ENCODE results near the gene MED13L. TPM values are rescaled to one million over a fixed set of nuclear protein-coding genes. Genes with fewer than 3 reads are reported as not detected.
A peak's percentile ranks its signal among the peaks of the same experiment; 100 is the strongest.

MED13L gene
- total RNA-seq, 2 experiments from 2014 or later: 203 to 208 TPM

DNA sequence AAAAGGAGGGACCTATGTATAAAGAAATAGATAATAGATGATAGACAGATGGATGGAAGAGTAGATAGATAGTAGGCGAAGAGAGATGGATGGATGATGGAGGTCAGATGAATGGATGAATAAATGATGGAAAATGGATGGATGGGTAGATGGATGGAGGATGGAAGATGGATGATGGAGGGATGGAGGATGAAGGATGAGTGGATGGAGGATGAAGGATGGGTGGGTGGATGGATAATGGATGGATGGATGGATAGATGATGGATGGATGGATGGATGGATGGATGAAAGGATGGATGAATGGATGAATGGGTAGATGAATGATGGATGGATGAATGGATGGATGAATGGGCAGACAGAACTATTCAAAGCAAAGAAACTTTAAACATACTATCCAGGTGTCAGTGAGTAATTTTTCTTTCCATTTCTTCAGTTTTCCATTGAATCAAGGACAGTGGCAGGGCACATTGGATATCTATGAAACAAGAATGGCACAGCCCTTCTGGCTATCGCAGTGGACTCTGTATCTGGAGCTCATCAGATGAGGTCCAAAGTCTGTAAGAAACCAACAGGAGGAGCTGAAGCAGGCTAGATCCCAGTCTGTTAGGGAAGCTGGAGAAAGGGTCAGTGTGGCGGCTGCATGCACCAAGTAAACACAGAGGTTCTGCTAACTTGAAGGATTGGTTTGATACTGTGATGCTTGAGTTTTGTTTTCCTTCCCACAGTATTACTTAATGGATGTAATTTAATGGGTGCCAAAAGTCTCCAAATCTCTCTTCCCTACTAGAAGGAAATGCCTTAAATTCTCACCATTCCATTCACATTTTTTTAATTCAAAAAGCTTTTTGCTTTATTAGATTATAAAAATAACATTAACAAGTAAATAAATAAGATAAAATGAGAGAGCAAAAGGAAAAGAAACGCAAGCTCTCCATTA, 18.1 kb upstream of the MED13L start:
- CTCF ChIA-PET: no interaction called here

DNA sequence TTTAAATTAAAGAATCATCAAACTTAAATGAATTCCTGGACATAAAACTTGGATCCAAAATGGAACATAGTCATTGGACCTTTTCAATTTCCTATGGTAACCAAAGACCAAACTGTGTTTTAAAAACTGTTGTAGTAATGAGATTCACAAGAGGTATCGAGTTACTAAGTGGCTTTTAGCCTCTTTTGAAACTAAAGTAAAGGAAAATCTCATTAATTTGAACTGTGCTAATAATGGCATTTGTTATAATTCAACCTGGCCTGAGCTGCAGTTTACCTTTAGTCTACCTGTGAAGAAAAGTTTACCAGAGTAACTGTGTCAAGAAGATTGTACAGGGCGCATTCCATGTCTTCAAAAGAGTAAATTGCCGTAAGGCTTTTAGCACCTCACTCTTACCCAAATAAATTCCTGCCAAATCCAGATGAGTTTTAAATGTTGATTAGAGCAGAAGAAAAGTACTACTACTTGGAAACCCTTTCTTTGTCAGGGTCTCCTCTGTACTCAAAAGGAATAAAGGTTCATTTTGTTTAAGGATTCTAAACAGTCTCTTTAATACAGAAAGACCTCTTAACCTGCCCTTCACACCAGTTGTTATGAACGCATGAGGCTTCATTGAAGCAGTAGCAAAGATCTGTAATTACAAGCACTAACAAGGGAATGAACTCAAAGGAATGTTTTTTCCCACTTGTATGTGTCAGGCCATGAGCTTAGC, 17.1 kb upstream of the MED13L start:
- TF ChIP-seq, protein P1, sequence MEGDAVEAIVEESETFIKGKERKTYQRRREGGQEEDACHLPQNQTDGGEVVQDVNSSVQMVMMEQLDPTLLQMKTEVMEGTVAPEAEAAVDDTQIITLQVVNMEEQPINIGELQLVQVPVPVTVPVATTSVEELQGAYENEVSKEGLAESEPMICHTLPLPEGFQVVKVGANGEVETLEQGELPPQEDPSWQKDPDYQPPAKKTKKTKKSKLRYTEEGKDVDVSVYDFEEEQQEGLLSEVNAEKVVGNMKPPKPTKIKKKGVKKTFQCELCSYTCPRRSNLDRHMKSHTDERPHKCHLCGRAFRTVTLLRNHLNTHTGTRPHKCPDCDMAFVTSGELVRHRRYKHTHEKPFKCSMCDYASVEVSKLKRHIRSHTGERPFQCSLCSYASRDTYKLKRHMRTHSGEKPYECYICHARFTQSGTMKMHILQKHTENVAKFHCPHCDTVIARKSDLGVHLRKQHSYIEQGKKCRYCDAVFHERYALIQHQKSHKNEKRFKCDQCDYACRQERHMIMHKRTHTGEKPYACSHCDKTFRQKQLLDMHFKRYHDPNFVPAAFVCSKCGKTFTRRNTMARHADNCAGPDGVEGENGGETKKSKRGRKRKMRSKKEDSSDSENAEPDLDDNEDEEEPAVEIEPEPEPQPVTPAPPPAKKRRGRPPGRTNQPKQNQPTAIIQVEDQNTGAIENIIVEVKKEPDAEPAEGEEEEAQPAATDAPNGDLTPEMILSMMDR (IDR thresholded peaks at IDR 0.05): no peak
- Mint-ChIP-seq H3K36me3 (ENCODE audit: low read depth) (no peaks in the 10 kb centered on the region), H3K9me3 (no peaks in the 10 kb centered on the region), H3K27me3 (no peaks in the 10 kb centered on the region), H3K27ac (no peak overlapping the region), H3K4me3 (no peak overlapping the region), H3K4me1 (ENCODE audit: low read depth) (peaks cover 9% of the 10 kb centered on the region)
- DNase-seq (no peak), ATAC-seq (ENCODE audit: poor library complexity) (no peak)
- H3K4me1 ChIP-seq (ENCODE audit: insufficient read depth, low read length): no peaks in the 10 kb centered on the region
- H3K27me3 ChIP-seq (ENCODE audit: control insufficient read depth in 1 of 2, insufficient read depth in 2 of 2, low read length in 2 of 2): no peaks in the 10 kb centered on the region
- no peak overlapping the region for H3K4me3 ChIP-seq (ENCODE audit: low read length)
- H3K36me3 ChIP-seq (ENCODE audit: insufficient read depth, low read length): no peaks in the 10 kb centered on the region
- ChIA-PET CTCF (no interaction called here), POLR2A (interaction anchor here (0.6 kb wide), 1 partner anchor 16 kb away, joined by 3 read pairs; no protein-coding TSS in a partner anchor)
- no peaks in the 10 kb centered on the region for H3K9me3 ChIP-seq (ENCODE audit: control insufficient read depth in 1 of 2, insufficient read depth in 1 of 2, low read length in 2 of 2)
- intact Hi-C loops (cut with DNase I, micrococcal nuclease): no loop called here
- no peak overlapping the region for H3K27ac ChIP-seq (ENCODE audit: low read depth in 1 of 2, low read length in 2 of 2)

More for the DNA sequence above, 18.1 kb upstream of the MED13L start:
- intact Hi-C loops (cut with DNase I, micrococcal nuclease): no loop called here
- TF ChIP-seq, protein P1 (IDR thresholded peaks at IDR 0.05): peak; percentile 15
- Mint-ChIP-seq H3K27me3 (no peaks in the 10 kb centered on the region), H3K27ac (no peak overlapping the region), H3K9me3 (no peaks in the 10 kb centered on the region), H3K4me1 (ENCODE audit: low read depth) (peaks cover 9% of the 10 kb centered on the region), H3K4me3 (no peak overlapping the region), H3K36me3 (ENCODE audit: low read depth) (no peaks in the 10 kb centered on the region)
- Histone ChIP-seq H3K4me1 (ENCODE audit: insufficient read depth, low read length) (no peaks in the 10 kb centered on the region), H3K36me3 (ENCODE audit: insufficient read depth, low read length) (no peaks in the 10 kb centered on the region), H3K4me3 (ENCODE audit: low read length) (no peak overlapping the region), H3K27ac (ENCODE audit: low read depth in 1 of 2, low read length in 2 of 2) (no peak overlapping the region), H3K27me3 (ENCODE audit: control insufficient read depth in 1 of 2, insufficient read depth in 2 of 2, low read length in 2 of 2) (no peaks in the 10 kb centered on the region), H3K9me3 (ENCODE audit: control insufficient read depth in 1 of 2, insufficient read depth in 1 of 2, low read length in 2 of 2) (no peaks in the 10 kb centered on the region)
- ATAC-seq (ENCODE audit: poor library complexity) (no peak), DNase-seq (no peak)
- POLR2A ChIA-PET: no interaction called here

DNA sequence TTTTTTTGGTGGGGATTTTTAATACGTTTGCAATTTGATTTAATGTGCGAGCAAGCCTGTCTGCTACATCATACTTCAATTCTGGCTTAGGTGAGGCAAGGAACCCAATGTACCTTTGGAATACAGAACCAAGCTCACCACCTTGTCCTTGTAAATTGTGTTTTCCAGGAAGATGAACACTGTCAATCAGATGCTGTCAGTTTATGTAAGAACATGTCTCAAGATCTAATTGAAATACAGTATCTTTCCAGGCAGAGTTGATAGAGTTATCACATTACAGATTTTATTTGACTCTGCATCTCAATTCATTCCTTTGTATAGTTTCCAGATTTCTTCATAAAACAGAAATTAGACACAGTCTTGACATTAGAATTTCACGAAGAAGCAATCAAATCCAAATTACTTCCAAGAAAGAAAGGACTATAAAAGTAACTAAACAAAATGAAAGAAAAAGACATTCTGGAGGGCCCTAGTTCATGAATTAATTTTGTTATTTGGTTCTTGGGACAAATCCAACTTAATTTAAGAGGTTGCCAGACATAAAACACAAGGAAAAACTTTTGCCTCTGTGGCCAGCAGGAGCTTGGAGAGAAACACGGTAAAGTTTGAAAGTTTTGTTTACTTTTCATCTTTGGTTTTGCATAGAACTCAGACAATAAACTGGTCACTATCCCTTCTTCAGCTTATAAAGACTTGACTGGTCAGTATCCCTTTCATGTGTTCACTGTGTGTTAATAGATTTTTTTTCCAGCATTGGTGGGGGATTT, 16.4 kb upstream of the MED13L start:
- intact Hi-C loops (cut with DNase I, micrococcal nuclease): no loop called here
- Histone ChIP-seq H3K9me3 (ENCODE audit: control insufficient read depth in 1 of 2, insufficient read depth in 1 of 2, low read length in 2 of 2) (no peaks in the 10 kb centered on the region), H3K4me1 (ENCODE audit: insufficient read depth, low read length) (no peaks in the 10 kb centered on the region), H3K4me3 (ENCODE audit: low read length) (no peak overlapping the region), H3K36me3 (ENCODE audit: insufficient read depth, low read length) (no peaks in the 10 kb centered on the region), H3K27ac (ENCODE audit: low read depth in 1 of 2, low read length in 2 of 2) (no peak overlapping the region), H3K27me3 (ENCODE audit: control insufficient read depth in 1 of 2, insufficient read depth in 2 of 2, low read length in 2 of 2) (no peaks in the 10 kb centered on the region)
- Mint-ChIP-seq H3K27ac (no peak overlapping the region), H3K36me3 (ENCODE audit: low read depth) (no peaks in the 10 kb centered on the region), H3K4me1 (ENCODE audit: low read depth) (peaks cover 9% of the 10 kb centered on the region), H3K9me3 (no peaks in the 10 kb centered on the region), H3K27me3 (no peaks in the 10 kb centered on the region), H3K4me3 (no peak overlapping the region)
- no peak for DNase-seq
- TF ChIP-seq, protein P1 (IDR thresholded peaks at IDR 0.05): no peak
- CTCF ChIA-PET: interaction anchor here (1.3 kb wide), 1 partner anchor 10 kb away, joined by 4 read pairs; no protein-coding TSS in a partner anchor
- POLR2A ChIA-PET: interaction anchor here (0.6 kb wide), 1 partner anchor 17 kb away, joined by 3 read pairs; no protein-coding TSS in a partner anchor
- no peak for ATAC-seq (ENCODE audit: poor library complexity)
